SK-N-SH (cell line): ENCODE data around the gene PEF1. TPM values are rescaled to one million over a fixed set of nuclear protein-coding genes. Genes with fewer than 3 reads are reported as not detected.

Experiments
- CTCF ChIA-PET: fragments of 300-600, 350-600 bp; formaldehyde crosslinking; extraction: SDS; loops from one replicate; lab custom pipeline; 2021; lab: Yijun Ruan, JAX
- POLR2A ChIA-PET: fragments of 350-600 bp; sonication (Branson Sonifier 250); formaldehyde crosslinking; extraction: SDS; loops from one replicate; lab custom pipeline; 2020; ENCODE audit warnings: antibody characterized with exemption, inconsistent platforms; lab: Yijun Ruan, JAX
- DNase-seq: peaks from one replicate; pipeline ENCODE4 v3.0.0; 2012
- H2AFZ ChIP-seq: fragments of 200-600 bp; sonication (generic); 2 replicates; pipeline ENCODE4 v1.8.1; 2016; ENCODE audit warnings: antibody characterized with exemption, mild to moderate bottlenecking, low read depth
- H3F3A ChIP-seq: fragments of 200-600 bp; sonication (generic); replicated peaks from 2 replicates; pipeline ENCODE3; 2016; ENCODE audit warnings: antibody characterized with exemption, mild to moderate bottlenecking; ENCODE audit not compliant: insufficient read depth
- H3K27ac ChIP-seq, 2 experiments: fragments of 200-500 bp in 1 of 2; fragments of 200-600 bp in 1 of 2; sonication (Bioruptor generic) in 1 of 2; sonication (generic), shearing (Covaris generic) in 1 of 2; 2 replicates each; pipeline versions ENCODE4 v1.5.1 to v1.6.1; 2014 to 2016; ENCODE audit warnings: low read depth in 2 of 2, inconsistent platforms in 1 of 2, low read length in 1 of 2, mild to moderate bottlenecking in 1 of 2, mixed read lengths in 1 of 2
- H3K27me3 ChIP-seq: fragments of 200-600 bp; sonication (generic), shearing (Covaris generic); 2 replicates; pipeline ENCODE4 v1.6.1; 2016; ENCODE audit warnings: mixed run types; ENCODE audit not compliant: insufficient read depth
- H3K36me3 ChIP-seq, 2 experiments: fragments of 200-500 bp in 1 of 2; fragments of 200-600 bp in 1 of 2; sonication (Bioruptor generic) in 1 of 2; sonication (generic) in 1 of 2; replicated peaks in 1 of 2; 2 replicates each; pipeline versions ENCODE3 to v1.5.1; 2014 to 2016; ENCODE audit warnings: low read length in 1 of 2, mild to moderate bottlenecking in 1 of 2; ENCODE audit not compliant: insufficient read depth in 2 of 2, control insufficient read depth in 1 of 2
- H3K4me1 ChIP-seq, 2 experiments: fragments of 200-500 bp in 1 of 2; fragments of 200-600 bp in 1 of 2; sonication (Bioruptor generic) in 1 of 2; sonication (generic), shearing (Covaris generic) in 1 of 2; 2 replicates each; pipeline versions ENCODE4 v1.5.1 to v1.6.1; 2014 to 2016; ENCODE audit warnings: low read depth in 1 of 2, low read length in 1 of 2, mixed run types in 1 of 2; ENCODE audit not compliant: insufficient read depth in 2 of 2, control insufficient read depth in 1 of 2
- H3K4me2 ChIP-seq: fragments of 200-600 bp; sonication (generic), shearing (Covaris generic); 2 replicates; pipeline ENCODE4 v1.6.1; 2017; ENCODE audit warnings: mixed run types
- H3K4me3 ChIP-seq, 2 experiments: fragments of 200-500 bp in 1 of 2; fragments of 200-600 bp in 1 of 2; sonication (Bioruptor generic) in 1 of 2; sonication (generic), shearing (Covaris generic) in 1 of 2; 2 replicates each; pipeline versions ENCODE4 v1.5.1 to v1.8.1; 2014 to 2016; ENCODE audit warnings: low read depth in 2 of 2, inconsistent platforms in 1 of 2, low read length in 1 of 2, mild to moderate bottlenecking in 1 of 2, mixed read lengths in 1 of 2, moderate library complexity in 1 of 2
- H3K79me2 ChIP-seq: fragments of 200-600 bp; sonication (generic); 2 replicates; pipeline ENCODE4 v1.8.1; 2017; ENCODE audit warnings: mild to moderate bottlenecking; ENCODE audit not compliant: insufficient read depth
- H3K9ac ChIP-seq: fragments of 200-600 bp; sonication (generic); 2 replicates; pipeline ENCODE4 v1.6.1; 2017; ENCODE audit warnings: mixed run types
- H3K9me2 ChIP-seq: fragments of 200-600 bp; sonication (generic); 2 replicates; pipeline ENCODE4 v1.6.1; 2017; ENCODE audit warnings: mixed run types
- H3K9me3 ChIP-seq: fragments of 200-600 bp; sonication (generic); 2 replicates; pipeline ENCODE4 v1.6.1; 2017; ENCODE audit warnings: mixed run types, mild to moderate bottlenecking, moderate library complexity
- H4K20me1 ChIP-seq: fragments of 200-600 bp; sonication (generic); 2 replicates; pipeline ENCODE4 v1.6.1; 2017; ENCODE audit warnings: mild to moderate bottlenecking, mixed run types; ENCODE audit not compliant: insufficient read depth
- EZH2phosphoT487 ChIP-seq: fragments of 200-600 bp; sonication (generic); IDR thresholded peaks from 2 replicates; pipeline ENCODE4 v1.6.1; 2017; ENCODE audit warnings: low read depth, mixed run types, mild to moderate bottlenecking, antibody characterized with exemption, moderate library complexity, borderline replicate concordance
- FOSL2 ChIP-seq: IDR thresholded peaks from 2 replicates; pipeline ENCODE4 v1.4.0; 2012; ENCODE audit warnings: low read depth, mild to moderate bottlenecking, moderate library complexity, borderline replicate concordance
- FOXJ3 ChIP-seq: sonication (generic); formaldehyde crosslinking; IDR thresholded peaks from 2 replicates; pipeline ENCODE4 v1.5.1; 2020; ENCODE audit warnings: mild to moderate bottlenecking, missing genetic modification reagents
- FOXM1 ChIP-seq: IDR thresholded peaks from 2 replicates; pipeline ENCODE4 v1.4.0; 2012; ENCODE audit warnings: low read depth, mild to moderate bottlenecking
- GABPA ChIP-seq: IDR thresholded peaks from 2 replicates; pipeline ENCODE4 v1.4.0; 2012; ENCODE audit warnings: low read depth, mild to moderate bottlenecking
- MEF2A ChIP-seq: IDR thresholded peaks from 2 replicates; pipeline ENCODE4 v1.4.0; 2012; ENCODE audit warnings: low read depth, borderline replicate concordance
- NRF1 ChIP-seq: IDR thresholded peaks from 2 replicates; pipeline ENCODE4 v1.6.1; 2012; ENCODE audit warnings: low read depth, mild to moderate bottlenecking, low read length
- POLR2AphosphoS5 ChIP-seq: IDR thresholded peaks from 2 replicates; pipeline ENCODE4 v1.6.1; 2012; ENCODE audit warnings: low read depth, low read length
- RAD21 ChIP-seq: IDR thresholded peaks from 2 replicates; pipeline ENCODE4 v1.6.1; 2012; ENCODE audit warnings: mild to moderate bottlenecking, low read length
- RCOR1 ChIP-seq: fragments of 150-350 bp; IDR thresholded peaks from 2 replicates; pipeline ENCODE4 v1.6.1; 2017; ENCODE audit warnings: antibody characterized with exemption, low read length
- RFX5 ChIP-seq: IDR thresholded peaks from 2 replicates; pipeline ENCODE4 v1.6.1; 2012; ENCODE audit warnings: mild to moderate bottlenecking, improper control_type of control experiment, low read length
- SIN3A ChIP-seq: IDR thresholded peaks from 2 replicates; pipeline ENCODE4 v1.6.1; 2012; ENCODE audit warnings: low read depth, mild to moderate bottlenecking, low read length, moderate library complexity, borderline replicate concordance
- TEAD4 ChIP-seq: IDR thresholded peaks from 2 replicates; pipeline ENCODE4 v1.4.0; 2012; ENCODE audit warnings: mild to moderate bottlenecking, borderline replicate concordance; ENCODE audit not compliant: insufficient read depth
- WGBS: methylation state at CpG from one replicate; pipeline ENCODE4 v1.1.6; 2017; ENCODE audit warnings: low lambda C conversion rate; 5-methylcytosine and 5-hydroxymethylcytosine counted together
- polyA plus RNA-seq, 3 experiments: library from polyadenylated mRNA; depleted of rRNA; stranded (reverse); fragments of >200 nt; gene quantifications; 2 replicates each; pipeline ENCODE4 v1.2.3, GENCODE V29; 2012
- TF ChIP-seq, protein P1 (sequence below): fragments of 150-350 bp; IDR thresholded peaks from 2 replicates; pipeline ENCODE4 v1.6.1; 2016; ENCODE audit warnings: mild to moderate bottlenecking, low read depth, low read length
- TF ChIP-seq, protein P2 (sequence below): IDR thresholded peaks from 2 replicates; pipeline ENCODE4; 2012
- TF ChIP-seq, protein P3 (sequence below): fragments of 150-350 bp; IDR thresholded peaks from 2 replicates; pipeline ENCODE4 v1.6.1; 2017; ENCODE audit warnings: antibody characterized with exemption, low read length, low read depth, borderline replicate concordance

The PEF1 gene
- polyA plus RNA-seq, 1 of the 3 experiments (the other 2 are of a cell fraction) = 51.9 TPM

DNA sequence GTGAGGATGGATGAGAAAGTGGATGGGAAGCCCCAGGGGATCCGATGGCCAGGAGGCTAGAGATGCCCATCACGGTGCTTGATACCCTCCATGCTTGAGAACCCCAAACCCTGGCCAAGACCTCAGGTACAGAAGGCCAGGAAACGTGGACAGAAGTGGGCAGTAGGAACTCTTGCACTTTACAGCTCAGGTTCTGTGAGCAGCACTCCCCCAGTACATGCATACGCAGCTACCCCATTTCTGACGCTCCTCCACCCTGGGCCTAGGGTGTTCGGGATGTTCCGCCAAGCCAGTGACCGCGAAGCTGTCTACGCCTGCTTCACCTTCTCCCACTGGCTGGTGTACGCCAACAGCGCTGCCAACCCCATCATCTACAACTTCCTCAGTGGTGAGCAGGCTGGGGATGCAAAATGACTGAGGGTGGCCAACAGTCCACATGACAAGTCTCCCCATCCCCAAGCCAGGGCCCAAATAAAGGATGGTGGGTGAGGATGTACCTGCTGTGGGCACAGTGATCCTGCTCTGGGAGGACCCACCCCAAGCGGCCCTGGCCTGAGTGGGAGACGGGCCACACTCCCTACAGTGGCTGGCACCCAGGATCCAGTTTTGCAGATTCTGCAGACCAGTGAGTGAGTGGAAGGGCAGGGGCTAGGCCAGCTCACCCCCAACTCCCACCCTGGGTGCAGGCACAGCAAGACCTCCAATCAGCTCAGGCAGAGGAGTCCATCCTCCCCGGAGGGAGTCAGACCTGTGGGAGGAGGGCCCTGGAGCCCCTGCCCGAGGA, 19.8 kb downstream of the PEF1 start:
- Histone ChIP-seq H3K36me3 (peaks cover 3 to 8% of the 10 kb centered on the region in 2 experiments), H3K4me2 (peak overlapping the region; percentile 27; the same call in 1 of the 2 replicates), H2AFZ (no peak overlapping the region), H4K20me1 (0 out of 2 replicates have a peak, but pooled peaks cover 4% of the 10 kb centered on the region), H3K9me2 (no peaks in the 10 kb centered on the region), H3K4me3 (no peak overlapping the region), H3K27ac (no peak overlapping the region), H3K27me3 (no peaks in the 10 kb centered on the region), H3K4me1 (peaks cover 5 to 50% of the 10 kb centered on the region in 2 experiments; a peak in 3 of 4 replicates), H3K9me3 (no peaks in the 10 kb centered on the region), H3K9ac (no peak overlapping the region), H3K79me2 (no peaks in the 10 kb centered on the region), H3F3A (no peaks in the 10 kb centered on the region)
- no peak for DNase-seq
- CTCF ChIA-PET = interaction anchor here (0.9 to 3.4 kb wide), 6 partner anchors 46 to 230 kb away, joined by 3 to 11 read pairs (median 3); no protein-coding TSS in a partner anchor
- 99% methylated on average over 11 of the region's 16 CpGs for WGBS
- TF ChIP-seq FOXM1 (no peak), POLR2AphosphoS5 (no peak), RCOR1 (no peak), NRF1 (no peak), FOXJ3 (CRISPR knock-in tag) (no peak), RFX5 (no peak), GABPA (no peak), TEAD4 (no peak), SIN3A (no peak), EZH2phosphoT487 (no peak)
- TF ChIP-seq, protein P1, sequence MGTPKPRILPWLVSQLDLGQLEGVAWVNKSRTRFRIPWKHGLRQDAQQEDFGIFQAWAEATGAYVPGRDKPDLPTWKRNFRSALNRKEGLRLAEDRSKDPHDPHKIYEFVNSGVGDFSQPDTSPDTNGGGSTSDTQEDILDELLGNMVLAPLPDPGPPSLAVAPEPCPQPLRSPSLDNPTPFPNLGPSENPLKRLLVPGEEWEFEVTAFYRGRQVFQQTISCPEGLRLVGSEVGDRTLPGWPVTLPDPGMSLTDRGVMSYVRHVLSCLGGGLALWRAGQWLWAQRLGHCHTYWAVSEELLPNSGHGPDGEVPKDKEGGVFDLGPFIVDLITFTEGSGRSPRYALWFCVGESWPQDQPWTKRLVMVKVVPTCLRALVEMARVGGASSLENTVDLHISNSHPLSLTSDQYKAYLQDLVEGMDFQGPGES = no peak
- POLR2A ChIA-PET = no interaction called here

DNA sequence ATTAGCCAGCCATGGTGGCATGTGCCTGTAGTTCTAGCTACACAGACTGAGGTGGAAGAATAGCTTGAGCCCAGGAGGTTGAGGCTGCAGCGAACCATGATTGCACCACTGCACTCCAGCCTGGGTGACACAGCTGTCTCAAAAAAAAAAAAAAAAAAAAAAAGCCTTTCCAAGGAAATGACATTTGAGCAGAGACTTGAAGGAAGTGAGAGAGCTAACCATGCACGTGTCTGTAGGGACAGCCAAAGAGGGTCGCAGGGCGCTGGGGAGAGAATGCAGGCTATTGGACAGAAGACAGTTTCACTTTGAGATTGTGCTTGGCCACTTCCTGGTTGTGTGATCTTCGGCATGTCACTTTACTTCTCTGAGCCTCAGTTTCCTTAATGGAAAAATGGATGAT, 20.4 kb downstream of the PEF1 start:
- Histone ChIP-seq H3K4me3 (no peak overlapping the region), H3K79me2 (no peaks in the 10 kb centered on the region), H3F3A (no peaks in the 10 kb centered on the region), H3K27ac (no peak overlapping the region), H3K9me2 (no peaks in the 10 kb centered on the region), H4K20me1 (0 out of 2 replicates have a peak, but pooled peaks cover 4% of the 10 kb centered on the region), H3K27me3 (no peaks in the 10 kb centered on the region), H3K4me1 (peaks cover 5 to 45% of the 10 kb centered on the region in 2 experiments; a peak in 3 of 4 replicates), H3K36me3 (peaks cover 0 to 6% of the 10 kb centered on the region in 2 experiments), H3K9me3 (no peaks in the 10 kb centered on the region), H3K9ac (no peak overlapping the region), H2AFZ (no peak overlapping the region), H3K4me2 (no peak overlapping the region)
- POLR2A ChIA-PET = no interaction called here
- TF ChIP-seq, protein P2, sequence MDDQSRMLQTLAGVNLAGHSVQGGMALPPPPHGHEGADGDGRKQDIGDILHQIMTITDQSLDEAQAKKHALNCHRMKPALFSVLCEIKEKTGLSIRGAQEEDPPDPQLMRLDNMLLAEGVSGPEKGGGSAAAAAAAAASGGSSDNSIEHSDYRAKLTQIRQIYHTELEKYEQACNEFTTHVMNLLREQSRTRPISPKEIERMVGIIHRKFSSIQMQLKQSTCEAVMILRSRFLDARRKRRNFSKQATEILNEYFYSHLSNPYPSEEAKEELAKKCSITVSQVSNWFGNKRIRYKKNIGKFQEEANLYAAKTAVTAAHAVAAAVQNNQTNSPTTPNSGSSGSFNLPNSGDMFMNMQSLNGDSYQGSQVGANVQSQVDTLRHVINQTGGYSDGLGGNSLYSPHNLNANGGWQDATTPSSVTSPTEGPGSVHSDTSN = no peak
- TF ChIP-seq, protein P3, sequence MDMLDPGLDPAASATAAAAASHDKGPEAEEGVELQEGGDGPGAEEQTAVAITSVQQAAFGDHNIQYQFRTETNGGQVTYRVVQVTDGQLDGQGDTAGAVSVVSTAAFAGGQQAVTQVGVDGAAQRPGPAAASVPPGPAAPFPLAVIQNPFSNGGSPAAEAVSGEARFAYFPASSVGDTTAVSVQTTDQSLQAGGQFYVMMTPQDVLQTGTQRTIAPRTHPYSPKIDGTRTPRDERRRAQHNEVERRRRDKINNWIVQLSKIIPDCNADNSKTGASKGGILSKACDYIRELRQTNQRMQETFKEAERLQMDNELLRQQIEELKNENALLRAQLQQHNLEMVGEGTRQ = no peak
- TF ChIP-seq FOSL2 (no peak), RAD21 (no peak), FOXM1 (no peak), MEF2A (no peak), GABPA (no peak)
- TF ChIP-seq, protein P1 = no peak
- WGBS = 95% methylated on average over 5 of the region's 5 CpGs
- CTCF ChIA-PET = interaction anchor here (0.9 to 3.4 kb wide), 3 partner anchors 45 to 75 kb away, joined by 3 to 11 read pairs (median 5); no protein-coding TSS in a partner anchor
- no peak for DNase-seq
